Heart right ventricle (tissue), 16 donors: Measurements from ENCODE around the gene SAMD7. TPM values are rescaled to one million over a fixed set of nuclear protein-coding genes. Genes with fewer than 3 reads are reported as not detected.

Experiments used
- ATAC-seq, 8 donors: fragments of 200-7000 bp; cut with Tn5 transposase; one replicate each; pipeline ENCODE4 v1.9.1; 2020; ENCODE audit warnings: mild to moderate bottlenecking in 8 of 8, moderate library complexity in 8 of 8, moderate number of reproducible peaks in 1 of 8
- DNase-seq, 2 donors: peaks; one replicate each; pipeline ENCODE4 v3.0.0-alpha.2; 2020
- H3K27ac ChIP-seq, 10 donors: fragments of 200-600 bp; sonication (generic) in 2 of 10; one replicate each; pipeline versions ENCODE4 v1.5.0 to v1.8.0; 2020 to 2022; ENCODE audit warnings: mild to moderate bottlenecking in 3 of 10
- H3K27me3 ChIP-seq, 7 donors: fragments of 200-600 bp; one replicate each; pipeline ENCODE4 v1.8.0; 2021 to 2022; ENCODE audit warnings: mild to moderate bottlenecking in 2 of 7
- H3K36me3 ChIP-seq, 9 donors: fragments of 200-600 bp; sonication (generic) in 1 of 9; one replicate each; pipeline versions ENCODE4 v1.5.0 to v1.8.0; 2020 to 2022; ENCODE audit warnings: mild to moderate bottlenecking in 2 of 9
- H3K4me1 ChIP-seq, 9 donors: fragments of 200-600 bp; sonication (generic) in 1 of 9; one replicate each; pipeline versions ENCODE4 v1.5.0 to v1.8.0; 2020 to 2022; ENCODE audit warnings: mild to moderate bottlenecking in 4 of 9
- H3K4me3 ChIP-seq, 10 donors: fragments of 200-600 bp; sonication (generic) in 2 of 10; one replicate each; pipeline versions ENCODE4 v1.5.0 to v1.8.0; 2020 to 2022; ENCODE audit warnings: mild to moderate bottlenecking in 7 of 10, moderate library complexity in 2 of 10
- H3K9me3 ChIP-seq, 11 donors: fragments of 200-600 bp in 10 of 11; sonication (generic) in 2 of 11; one replicate each; pipeline versions ENCODE4 v1.5.0 to v1.8.0; 2013 to 2022; ENCODE audit warnings: mild to moderate bottlenecking in 2 of 11, control low read depth in 1 of 11, moderate library complexity in 1 of 11
- WGBS, 2 donors: extraction: QIAGEN DNeasy Blood & Tissue Kit; methylation state at CpG; one replicate each; pipeline ENCODE4 v1.1.7; 2013; ENCODE audit warnings: inconsistent platforms in 1 of 2; 5-methylcytosine and 5-hydroxymethylcytosine counted together
- intact Hi-C, 10 donors: fragments of 100-400 bp; cut with DNase I; formaldehyde crosslinking; loops; one replicate each; pipeline versions ENCODE4 v1.11.1 to v1.14.2; 2022
- polyA plus RNA-seq, 2 donors: library from polyadenylated mRNA; stranded (reverse); fragments of 200-250 nt; gene quantifications; one replicate each; pipeline ENCODE4 v1.2.3, GENCODE V29; 2013
- total RNA-seq, 10 donors: library from RNA; stranded (reverse); fragmentation: NEBNext Ultra II Directional in 3 of 10; extraction: Animal tissue kit (Norgen Biotek cat#: 25700) in 3 of 10; gene quantifications; one replicate each; pipeline versions ENCODE4 v1.2.1 to v1.2.4, GENCODE V29; 2021 to 2023
- TF ChIP-seq, protein P1 (sequence below), 9 donors: fragments of 200-600 bp; sonication (generic) in 2 of 9; IDR thresholded peaks; one replicate each; pipeline versions ENCODE4 v1.5.0 to v1.8.0; 2021 to 2022; ENCODE audit warnings: antibody characterized with exemption in 9 of 9, mild to moderate bottlenecking in 5 of 9, moderate library complexity in 1 of 9
- donor health status: Arrhythmogenic right ventricular cardiomyopathy.
- donor health status: ischemic (EF 13 %, LVEDD 7.1; RV severe dilation, severe dysfunction).
- donor health status: healthy with polysubstance abuse.
- donor health status: DM: no; HTN: yes; CAD: no.
- donor health status: DM: no; HTN: no; CAD: no.
- donor health status: ischemic (EF 25% LVEDD 6.9; RV normal size, moderate dysfunction).
- donor health status: ischemic (EF 25% LVEDD 5.7; RV mildly dilated, moderate dysfunction).
- donor health status: healthy.
- donor health status: DM: yes; HTN: yes; CAD: no.
- donor health status: Ischemic cardiomyopathy.
- donor health status: ischemic (EF 35%, LVEDD 5.7; RV mildly dilated, moderate dysfunction).
- donor health status: nonischemic (EF 11% LVEDD 7.7; RV severe dilation, severe dysfunction).
- donor health status: DM: yes; HTN: yes; CAD: no.
- donor health status: PGD.
- donor health status: ischemic (EF 29% LVEDD 5.4; RV normal size, mild dysfunction).
- donor health status: nonischemic (EF 23%, LVEDD 6.1; RV moderate dilation, normal function).

SAMD7 gene
- total and polyA plus RNA-seq, 12 donors, result 0.17 TPM; not detected in 11

DNA sequence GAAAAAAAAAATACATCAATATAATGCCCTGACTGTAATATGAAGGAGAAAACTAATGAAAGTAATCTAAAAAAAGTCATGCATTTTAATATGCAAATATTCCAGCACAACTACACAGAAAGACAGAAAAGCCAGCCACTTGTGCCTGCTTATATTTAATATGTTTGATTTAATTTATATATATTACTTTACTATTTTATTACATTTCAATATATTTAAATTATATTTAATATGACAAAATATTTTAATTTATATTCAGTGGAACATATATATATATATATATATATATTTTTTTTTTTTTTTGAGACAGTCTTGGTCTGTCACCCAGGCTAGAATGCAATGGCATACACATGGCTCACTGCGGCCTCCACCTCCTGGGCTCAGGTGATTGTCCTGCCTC, 14.1 kb upstream of the SAMD7 start:
- DNase-seq (no peak), ATAC-seq (no peak)
- H3K36me3 ChIP-seq, result no peaks in the 10 kb centered on the region
- no peak overlapping the region for H3K4me3 ChIP-seq
- intact Hi-C loops, result no loop called here
- TF ChIP-seq, protein P1, sequence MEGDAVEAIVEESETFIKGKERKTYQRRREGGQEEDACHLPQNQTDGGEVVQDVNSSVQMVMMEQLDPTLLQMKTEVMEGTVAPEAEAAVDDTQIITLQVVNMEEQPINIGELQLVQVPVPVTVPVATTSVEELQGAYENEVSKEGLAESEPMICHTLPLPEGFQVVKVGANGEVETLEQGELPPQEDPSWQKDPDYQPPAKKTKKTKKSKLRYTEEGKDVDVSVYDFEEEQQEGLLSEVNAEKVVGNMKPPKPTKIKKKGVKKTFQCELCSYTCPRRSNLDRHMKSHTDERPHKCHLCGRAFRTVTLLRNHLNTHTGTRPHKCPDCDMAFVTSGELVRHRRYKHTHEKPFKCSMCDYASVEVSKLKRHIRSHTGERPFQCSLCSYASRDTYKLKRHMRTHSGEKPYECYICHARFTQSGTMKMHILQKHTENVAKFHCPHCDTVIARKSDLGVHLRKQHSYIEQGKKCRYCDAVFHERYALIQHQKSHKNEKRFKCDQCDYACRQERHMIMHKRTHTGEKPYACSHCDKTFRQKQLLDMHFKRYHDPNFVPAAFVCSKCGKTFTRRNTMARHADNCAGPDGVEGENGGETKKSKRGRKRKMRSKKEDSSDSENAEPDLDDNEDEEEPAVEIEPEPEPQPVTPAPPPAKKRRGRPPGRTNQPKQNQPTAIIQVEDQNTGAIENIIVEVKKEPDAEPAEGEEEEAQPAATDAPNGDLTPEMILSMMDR (IDR thresholded peaks at IDR 0.05), result no peak
- 97 to 100% methylated on average over 1 of the region's 1 CpG for WGBS, 2 donors
- no peaks in the 10 kb centered on the region for H3K4me1 ChIP-seq
- no peaks in the 10 kb centered on the region for H3K27me3 ChIP-seq
- no peak overlapping the region for H3K27ac ChIP-seq
- H3K9me3 ChIP-seq, result peaks cover 0 to 23% (median 11%) of the 10 kb centered on the region in 11 donors

DNA sequence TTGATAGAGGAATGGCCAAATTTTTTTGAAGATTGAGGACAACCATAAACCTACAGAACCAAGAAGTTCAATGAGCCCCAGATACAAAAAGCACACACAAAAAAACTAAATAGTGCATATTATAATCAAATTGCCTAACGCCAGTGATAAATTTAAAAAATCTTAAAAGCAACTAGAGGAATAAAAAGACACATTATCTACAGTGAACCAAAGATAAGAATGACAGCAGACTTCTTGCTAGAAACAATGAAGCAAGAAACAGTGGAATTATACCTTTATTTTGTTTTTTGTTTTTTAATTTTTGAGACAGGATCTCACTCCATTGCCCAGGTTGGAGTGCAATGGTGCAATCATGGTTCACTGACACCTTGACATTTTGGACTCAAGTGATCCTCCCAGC, 9.9 kb upstream of the SAMD7 start:
- peaks cover 0 to 10% (median 5%) of the 10 kb centered on the region in 9 donors for H3K4me1 ChIP-seq
- no peak overlapping the region for H3K4me3 ChIP-seq
- no peak for DNase-seq
- intact Hi-C loops, result no loop called here
- TF ChIP-seq, protein P1 (IDR thresholded peaks at IDR 0.05), result no peak
- H3K36me3 ChIP-seq, result no peaks in the 10 kb centered on the region
- WGBS, 2 donors, result 91% methylated on average over 1 of the region's 1 CpG
- no peaks in the 10 kb centered on the region for H3K27me3 ChIP-seq
- ATAC-seq, result no peak
- peaks cover 0 to 29% (median 11%) of the 10 kb centered on the region in 11 donors for H3K9me3 ChIP-seq
- H3K27ac ChIP-seq, result no peak overlapping the region

DNA sequence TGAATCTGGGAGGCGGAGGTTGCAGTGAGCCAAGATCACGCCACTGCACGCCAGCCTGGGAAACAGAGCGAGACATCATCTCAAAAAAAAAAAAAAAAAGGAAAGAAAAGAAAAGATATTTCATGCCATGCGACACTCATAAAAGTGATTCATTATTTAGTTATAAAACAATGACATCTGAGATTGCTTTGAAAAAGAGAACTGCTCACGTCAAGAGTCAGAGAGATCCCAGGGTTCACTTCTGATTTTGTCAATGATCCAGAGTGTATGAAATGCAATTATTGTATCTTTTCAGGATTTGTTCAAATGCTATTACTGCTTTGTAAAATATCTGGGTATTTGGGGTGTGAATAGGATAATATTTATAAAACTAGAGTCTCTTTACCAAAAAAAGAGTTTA, 6.0 kb upstream of the SAMD7 start:
- H3K27me3 ChIP-seq, result no peaks in the 10 kb centered on the region
- no peak overlapping the region for H3K4me3 ChIP-seq
- peaks cover 0 to 13% (median 5%) of the 10 kb centered on the region in 9 donors for H3K4me1 ChIP-seq
- DNase-seq (no peak), ATAC-seq (no peak)
- TF ChIP-seq, protein P1 (IDR thresholded peaks at IDR 0.05), result no peak
- 75 to 90% methylated on average over 6 of the region's 6 CpGs for WGBS, 2 donors
- intact Hi-C loops, result no loop called here
- H3K27ac ChIP-seq, result no peak overlapping the region
- peaks cover 0 to 25% (median 10%) of the 10 kb centered on the region in 11 donors for H3K9me3 ChIP-seq
- H3K36me3 ChIP-seq, result no peaks in the 10 kb centered on the region

DNA sequence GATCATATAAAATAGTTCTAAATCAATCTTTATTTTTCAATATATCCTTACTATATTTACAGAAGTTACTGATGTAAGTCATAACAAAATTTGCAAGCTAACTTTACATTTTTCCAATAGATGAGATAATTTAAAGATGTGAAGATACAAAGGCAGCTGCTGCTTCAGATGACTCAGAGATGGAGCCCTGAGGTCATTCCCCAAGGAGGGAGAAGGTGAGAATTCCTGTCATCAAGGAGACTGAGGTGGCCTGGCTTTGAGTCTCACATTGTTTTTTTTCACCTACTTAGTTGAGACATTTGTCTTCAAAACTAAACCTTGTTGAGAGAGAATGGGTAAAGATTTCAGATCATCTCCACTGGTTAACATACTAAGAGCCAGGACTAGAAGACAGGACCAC, 3.9 kb upstream of the SAMD7 start:
- Histone ChIP-seq H3K4me3 (no peak overlapping the region), H3K9me3 (peaks cover 0 to 4% (median under 1%) of the 10 kb centered on the region in 11 donors), H3K36me3 (no peaks in the 10 kb centered on the region), H3K27ac (no peak overlapping the region), H3K4me1 (peaks cover 0 to 13% (median 5%) of the 10 kb centered on the region in 9 donors), H3K27me3 (no peaks in the 10 kb centered on the region)
- no peak for ATAC-seq
- intact Hi-C loops, result no loop called here
- TF ChIP-seq, protein P1 (IDR thresholded peaks at IDR 0.05), result no peak
- no peak for DNase-seq
